Peyer's patch (tissue), 4 donors: ENCODE measurements around the gene CSGALNACT2.

Source experiments
- CTCF ChIP-seq, 6 experiments: fragments of 450-650 bp in 4 of 6; fragments of 200-600 bp in 2 of 6; sonication (generic) in 1 of 6; IDR thresholded peaks; one replicate each; pipeline ENCODE4 v1.5.1; 2017 to 2019; ENCODE audit warnings: antibody characterized with exemption in 6 of 6, mild to moderate bottlenecking in 3 of 6, moderate library complexity in 1 of 6
- POLR2A ChIP-seq, 2 donors: fragments of 450-650 bp; IDR thresholded peaks; one replicate each; pipeline ENCODE4 v1.5.1; 2017; ENCODE audit warnings: antibody characterized with exemption in 2 of 2, mild to moderate bottlenecking in 2 of 2, moderate library complexity in 2 of 2

- no peak for TF ChIP-seq CTCF (IDR thresholded peaks at IDR 0.05)
- TF ChIP-seq POLR2A (IDR thresholded peaks at IDR 0.05): no peak
Observed at GRCh38 chr10:43138757-43139241, 554 bp downstream of the CSGALNACT2 start.
